Forelimb muscle (tissue), 1 donor: ENCODE data around the gene MYD88. TPM values are rescaled to one million over a fixed set of nuclear protein-coding genes. Genes with fewer than 3 reads are reported as not detected.

Source experiments
- DNase-seq: peaks from one replicate; pipeline ENCODE4 v3.0.0-alpha.2; 2013; ENCODE audit warnings: low read depth
- polyA plus RNA-seq: library from polyadenylated mRNA; unstranded; fragments of 120-200 nt; gene quantifications from one replicate; pipeline ENCODE4 v1.2.1, GENCODE V29; 2013; ENCODE audit not compliant: insufficient read length

The MYD88 gene
- polyA plus RNA-seq, 1 donor: 17.3 TPM

- DNase-seq: peak; percentile 100
These were observed 26.7 kb downstream of the MYD88 start, which contains the start of gene OXSR1 for GRCh38 chr3:38164952-38165721. Gene OXSR1, plus strand, starts transcription at chr3:38165537. Its CDS starts 340 bp downstream, at chr3:38165877.

- DNase-seq: no peak
These were observed 27.4 kb downstream of the MYD88 start for GRCh38 chr3:38165722-38166387.

GRCh38 chr3:38167591-38167990, 29.1 kb downstream of the MYD88 start:
- no peak for DNase-seq

- no peak for DNase-seq
These were observed 29.9 kb downstream of the MYD88 start for GRCh38 chr3:38168151-38169026.

GRCh38 chr3:38169027-38169317, 30.5 kb downstream of the MYD88 start:
- no peak for DNase-seq

GRCh38 chr3:38170722-38171121, 32.3 kb downstream of the MYD88 start:
- DNase-seq: no peak

GRCh38 chr3:38171622-38172021, 33.2 kb downstream of the MYD88 start:
- no peak for DNase-seq

- no peak for DNase-seq
These were observed 35.5 kb downstream of the MYD88 start for GRCh38 chr3:38173834-38174418.

- no peak for DNase-seq
These were observed 38.7 kb downstream of the MYD88 start for GRCh38 chr3:38177181-38177580.

GRCh38 chr3:38186781-38187180, 48.3 kb downstream of the MYD88 start:
- no peak for DNase-seq

- DNase-seq: no peak
These were observed 52.0 kb downstream of the MYD88 start for GRCh38 chr3:38190481-38190881.

Other genes with a start within 250 kb of the MYD88 start
- 5.8 TPM for gene VILL, start 147.9 kb upstream of the MYD88 start, polyA plus RNA-seq
- gene PLCD1, start 109.0 kb upstream of the MYD88 start, polyA plus RNA-seq: 10.8 TPM
- gene DLEC1, start 99.5 kb upstream of the MYD88 start, polyA plus RNA-seq: 0.59 TPM
- gene ACAA1, start 1.5 kb upstream of the MYD88 start, polyA plus RNA-seq: 33.4 TPM
- 35.6 TPM for gene OXSR1, start 26.9 kb downstream of the MYD88 start, polyA plus RNA-seq
- 0.24 TPM for gene SLC22A13, start 127.2 kb downstream of the MYD88 start, polyA plus RNA-seq
- gene SLC22A14, start 143.6 kb downstream of the MYD88 start, polyA plus RNA-seq: 0.39 TPM
- gene XYLB, start 208.1 kb downstream of the MYD88 start, polyA plus RNA-seq: 2.9 TPM